Type B pancreatic cell (in vitro differentiated cells): ENCODE results near the gene VAV1. TPM values are rescaled to one million over a fixed set of nuclear protein-coding genes. Genes with fewer than 3 reads are reported as not detected.

Experiments used
- DNase-seq: peaks from one replicate; pipeline ENCODE4 v3.0.0; 2021; ENCODE audit warnings: mixed read lengths; ENCODE audit not compliant: unreplicated experiment; ENCODE audit errors: extremely low spot score
- H3K27ac Mint-ChIP-seq: 2 replicates; pipeline ENCODE4 v1.8.0; 2021; ENCODE audit warnings: mild to moderate bottlenecking, mixed read lengths
- H3K27me3 Mint-ChIP-seq: 2 replicates; pipeline ENCODE4 v1.8.0; 2021; ENCODE audit warnings: mixed read lengths
- H3K36me3 Mint-ChIP-seq: 2 replicates; pipeline ENCODE4 v1.8.0; 2021; ENCODE audit warnings: mixed read lengths
- H3K4me1 Mint-ChIP-seq: one replicate; pipeline ENCODE4 v1.8.0; 2021; ENCODE audit warnings: mixed read lengths; ENCODE audit not compliant: unreplicated experiment
- H3K4me3 Mint-ChIP-seq: 2 replicates; pipeline ENCODE4 v1.8.0; 2021; ENCODE audit warnings: mild to moderate bottlenecking, mixed read lengths
- H3K9me3 Mint-ChIP-seq: 2 replicates; pipeline ENCODE4 v1.8.0; 2021; ENCODE audit warnings: mixed read lengths
- CTCF ChIP-seq: fragments of 200-600 bp; sonication (generic); conservative IDR thresholded peaks from 2 replicates; pipeline ENCODE4 v1.5.0; 2021; ENCODE audit warnings: antibody characterized with exemption, mild to moderate bottlenecking
- long read RNA-seq: library from polyadenylated mRNA; unstranded; transcript quantifications from one replicate; pipeline ENCODE4 v2.0.0, GENCODE V29; 2020
- total RNA-seq: library from RNA; stranded (reverse); gene quantifications from 2 replicates; pipeline ENCODE4 v1.2.1, GENCODE V29; 2021; ENCODE audit warnings: low replicate concordance

VAV1 gene
- not detected in 2 replicates for total RNA-seq
- long read RNA-seq, result 0 reads

GRCh38 chr19:6772028-6772865 is at the start of gene VAV1:
Gene VAV1 (plus strand): TSS chr19:6772708. CDS start chr19:6772808, 100 bp downstream.
- H3K27ac Mint-ChIP-seq, result no peak within 1 kb of the TSS
- no peaks in the 10 kb centered on the region for H3K36me3 Mint-ChIP-seq
- H3K4me1 Mint-ChIP-seq, result no peaks in the 10 kb centered on the region
- H3K9me3 Mint-ChIP-seq, result no peaks in the 10 kb centered on the region
- TF ChIP-seq CTCF, result no peak
- no peak for DNase-seq
- H3K27me3 Mint-ChIP-seq, result peaks cover 15% of the 10 kb centered on the region
- H3K4me3 Mint-ChIP-seq, result no peak within 1 kb of the TSS

GRCh38 chr19:6723108-6723618 is 49.3 kb upstream of the VAV1 start:
- no peaks in the 10 kb centered on the region for H3K4me1 Mint-ChIP-seq
- no peak overlapping the region for H3K4me3 Mint-ChIP-seq
- TF ChIP-seq CTCF, result no peak
- peaks cover 7% of the 10 kb centered on the region for H3K27me3 Mint-ChIP-seq
- H3K9me3 Mint-ChIP-seq, result no peaks in the 10 kb centered on the region
- H3K36me3 Mint-ChIP-seq, result no peaks in the 10 kb centered on the region
- H3K27ac Mint-ChIP-seq, result peak overlapping the region; percentile 30
- DNase-seq, result no peak

GRCh38 chr19:6723738-6724137 is 48.8 kb upstream of the VAV1 start:
- Mint-ChIP-seq H3K9me3 (no peaks in the 10 kb centered on the region), H3K4me3 (no peak overlapping the region), H3K36me3 (no peaks in the 10 kb centered on the region), H3K4me1 (no peaks in the 10 kb centered on the region), H3K27me3 (peaks cover 7% of the 10 kb centered on the region), H3K27ac (peak overlapping the region; percentile 61)
- no peak for DNase-seq
- TF ChIP-seq CTCF, result no peak

- no peak for TF ChIP-seq CTCF
- H3K27me3 Mint-ChIP-seq, result peaks cover 2% of the 10 kb centered on the region
- H3K36me3 Mint-ChIP-seq, result no peaks in the 10 kb centered on the region
- H3K27ac Mint-ChIP-seq, result no peak overlapping the region
- no peaks in the 10 kb centered on the region for H3K9me3 Mint-ChIP-seq
- no peak for DNase-seq
- H3K4me1 Mint-ChIP-seq, result no peaks in the 10 kb centered on the region
- H3K4me3 Mint-ChIP-seq, result no peak overlapping the region
Observed at GRCh38 chr19:6724631-6725492, 47.6 kb upstream of the VAV1 start.

- Mint-ChIP-seq H3K4me3 (no peak overlapping the region), H3K36me3 (no peaks in the 10 kb centered on the region), H3K9me3 (no peaks in the 10 kb centered on the region), H3K27ac (peak overlapping the region; percentile 48), H3K4me1 (no peaks in the 10 kb centered on the region), H3K27me3 (no peaks in the 10 kb centered on the region)
- TF ChIP-seq CTCF, result no peak
- DNase-seq, result no peak
Observed at GRCh38 chr19:6725513-6726231, 46.8 kb upstream of the VAV1 start.
